ENCODE results near the gene TMEM225.

TMEM225 gene

GRCh38 chr11:123885570-123885969 is at the start of gene TMEM225:
Gene TMEM225, minus strand, starts transcription at chr11:123885670. Its CDS starts 245 bp downstream, at chr11:123885425.
- no peak for TF ChIP-seq CTCF (IDR thresholded peaks at IDR 0.05; ENCODE audit: control insufficient read depth, insufficient read depth, low read depth, low read length, missing control alignments)
- no peak for DNase-seq (ENCODE audit: low read depth)
- no peak within 1 kb of the TSS for H3K4me3 ChIP-seq (ENCODE audit: control insufficient read depth, low read depth, low read length)

- H3K4me3 ChIP-seq (ENCODE audit: control insufficient read depth, low read depth, low read length), result no peak overlapping the region
- DNase-seq (ENCODE audit: low read depth), result no peak
- no peak for TF ChIP-seq CTCF (IDR thresholded peaks at IDR 0.05; ENCODE audit: control insufficient read depth, insufficient read depth, low read depth, low read length, missing control alignments)
Observed at GRCh38 chr11:123924027-123924426, 38.6 kb upstream of the TMEM225 start.

- no peak overlapping the region for H3K4me3 ChIP-seq (ENCODE audit: control insufficient read depth, low read depth, low read length)
- no peak for DNase-seq (ENCODE audit: low read depth)
- TF ChIP-seq CTCF (IDR thresholded peaks at IDR 0.05; ENCODE audit: control insufficient read depth, insufficient read depth, low read depth, low read length, missing control alignments), result no peak
Observed at GRCh38 chr11:123920943-123921342, 35.5 kb upstream of the TMEM225 start.

GRCh38 chr11:123905826-123906225 is 20.4 kb upstream of the TMEM225 start:
- DNase-seq (ENCODE audit: low read depth), result no peak
- no peak for TF ChIP-seq CTCF (IDR thresholded peaks at IDR 0.05; ENCODE audit: control insufficient read depth, insufficient read depth, low read depth, low read length, missing control alignments)
- no peak overlapping the region for H3K4me3 ChIP-seq (ENCODE audit: control insufficient read depth, low read depth, low read length)

GRCh38 chr11:123904932-123905331 is 19.5 kb upstream of the TMEM225 start:
- no peak overlapping the region for H3K4me3 ChIP-seq (ENCODE audit: control insufficient read depth, low read depth, low read length)
- no peak for DNase-seq (ENCODE audit: low read depth)
- TF ChIP-seq CTCF (IDR thresholded peaks at IDR 0.05; ENCODE audit: control insufficient read depth, insufficient read depth, low read depth, low read length, missing control alignments), result no peak

- H3K4me3 ChIP-seq (ENCODE audit: control insufficient read depth, low read depth, low read length), result no peak overlapping the region
- TF ChIP-seq CTCF (IDR thresholded peaks at IDR 0.05; ENCODE audit: control insufficient read depth, insufficient read depth, low read depth, low read length, missing control alignments), result no peak
- DNase-seq (ENCODE audit: low read depth), result no peak
Observed at GRCh38 chr11:123903932-123904331, 18.5 kb upstream of the TMEM225 start.

- no peak for TF ChIP-seq CTCF (IDR thresholded peaks at IDR 0.05; ENCODE audit: control insufficient read depth, insufficient read depth, low read depth, low read length, missing control alignments)
- DNase-seq (ENCODE audit: low read depth), result no peak
- H3K4me3 ChIP-seq (ENCODE audit: control insufficient read depth, low read depth, low read length), result no peak within 1 kb of the TSS
Observed at GRCh38 chr11:123901867-123902266, 16.4 kb upstream of the TMEM225 start, which contains the start of gene OR8D4. Gene OR8D4, plus strand, starts transcription at chr11:123902167. Its CDS starts 4,265 bp downstream, at chr11:123906432.

Data from AG09309 (cell line).